GM21381 (cell line): ENCODE measurements around the gene TFIP11.

ENCODE experiments used
- ATAC-seq: cut with Tn5 transposase; IDR thresholded peaks from one replicate; pipeline ENCODE4 v1.9.1; 2021; ENCODE audit warnings: mild to moderate bottlenecking, moderate library complexity; ENCODE audit not compliant: unreplicated experiment

TFIP11 gene

GRCh38 chr22:26513838-26514237 lies 1.6 kb upstream of the TFIP11 start:
- no peak for ATAC-seq

GRCh38 chr22:26508148-26508547 lies 4.1 kb downstream of the TFIP11 start:
- ATAC-seq = no peak

- no peak for ATAC-seq
Measured at GRCh38 chr22:26503758-26504157, 8.5 kb downstream of the TFIP11 start.

GRCh38 chr22:26502688-26503561 lies 9.3 kb downstream of the TFIP11 start:
- ATAC-seq = no peak

GRCh38 chr22:26501996-26502395 lies 10.3 kb downstream of the TFIP11 start:
- no peak for ATAC-seq

GRCh38 chr22:26499188-26499703 lies 13.0 kb downstream of the TFIP11 start:
- no peak for ATAC-seq

GRCh38 chr22:26496456-26496855 lies 15.8 kb downstream of the TFIP11 start:
- no peak for ATAC-seq

- no peak for ATAC-seq
Measured at GRCh38 chr22:26494506-26494905, 17.8 kb downstream of the TFIP11 start.

GRCh38 chr22:26492220-26492619 lies 20.1 kb downstream of the TFIP11 start:
- no peak for ATAC-seq

- no peak for ATAC-seq
Measured at GRCh38 chr22:26489447-26490036, 22.7 kb downstream of the TFIP11 start.

- no peak for ATAC-seq
Measured at GRCh38 chr22:26487996-26488395, 24.3 kb downstream of the TFIP11 start.

- ATAC-seq = no peak
Measured at GRCh38 chr22:26486394-26486793, 25.9 kb downstream of the TFIP11 start.

GRCh38 chr22:26485806-26486390 lies 26.4 kb downstream of the TFIP11 start:
- no peak for ATAC-seq

- no peak for ATAC-seq
Measured at GRCh38 chr22:26485013-26485412, 27.3 kb downstream of the TFIP11 start.

- ATAC-seq = no peak
Measured at GRCh38 chr22:26484360-26484706, 27.9 kb downstream of the TFIP11 start.

GRCh38 chr22:26483439-26484359 lies 28.6 kb downstream of the TFIP11 start, which contains the start of the genes HPS4 and SRRD:
Gene HPS4 (minus strand): TSS chr22:26483783. CDS start chr22:26481762, 2,021 bp downstream.
Gene SRRD (plus strand): TSS chr22:26483877. CDS start chr22:26483891, 14 bp downstream.
- ATAC-seq = peak; percentile 74

GRCh38 chr22:26483043-26483438 lies 29.2 kb downstream of the TFIP11 start:
- no peak for ATAC-seq

GRCh38 chr22:26482161-26482560 lies 30.1 kb downstream of the TFIP11 start:
- no peak for ATAC-seq

GRCh38 chr22:26481694-26482093 lies 30.6 kb downstream of the TFIP11 start:
- ATAC-seq = no peak

- ATAC-seq = no peak
Measured at GRCh38 chr22:26481112-26481693, 31.1 kb downstream of the TFIP11 start.
